NCI-H1048 (cell line): ENCODE measurements around the gene KLC1.
A peak's percentile ranks its signal among the peaks of the same experiment; 100 is the strongest.
"Not testable (repeated sequence)": the region's sequence is repeated elsewhere in the genome, so short reads cannot be mapped to it uniquely, and the experiment has no call there.

Experiments
- DNase-seq: peaks from one replicate; lab custom pipeline; 2025; lab: John Stamatoyannopoulos, UW

The KLC1 gene

GRCh38 chr14:103628684-103629502 is at the start of gene KLC1:
Gene KLC1, plus strand, starts transcription at chr14:103629211. Its CDS starts 25,354 bp downstream, at chr14:103654565.
- peak; percentile 32 for DNase-seq

- no peak for DNase-seq
Observed at GRCh38 chr14:103581206-103581605, 47.8 kb upstream of the KLC1 start.

- DNase-seq = no peak
Observed at GRCh38 chr14:103581954-103582703, 46.9 kb upstream of the KLC1 start.

- DNase-seq = no peak
Observed at GRCh38 chr14:103584326-103584915, 44.6 kb upstream of the KLC1 start.

- DNase-seq = no peak
Observed at GRCh38 chr14:103593577-103593976, 35.4 kb upstream of the KLC1 start.

- peak; percentile 81 for DNase-seq
Observed at GRCh38 chr14:103594265-103594664, 34.7 kb upstream of the KLC1 start.

GRCh38 chr14:103597623-103598377 is 31.2 kb upstream of the KLC1 start:
- no peak for DNase-seq

GRCh38 chr14:103600503-103600902 is 28.5 kb upstream of the KLC1 start:
- no peak for DNase-seq

GRCh38 chr14:103604620-103605019 is 24.4 kb upstream of the KLC1 start:
- DNase-seq = no peak

- DNase-seq = no peak
Observed at GRCh38 chr14:103606963-103607668, 21.9 kb upstream of the KLC1 start.

GRCh38 chr14:103607822-103608221 is 21.2 kb upstream of the KLC1 start:
- no peak for DNase-seq

GRCh38 chr14:103609081-103609480 is 19.9 kb upstream of the KLC1 start:
- not testable (repeated sequence) for DNase-seq

- DNase-seq = no peak
Observed at GRCh38 chr14:103611215-103611614, 17.8 kb upstream of the KLC1 start.

GRCh38 chr14:103613517-103613916 is 15.5 kb upstream of the KLC1 start:
- DNase-seq = no peak

GRCh38 chr14:103616635-103617300 is 12.2 kb upstream of the KLC1 start:
- no peak for DNase-seq

GRCh38 chr14:103619057-103619456 is 10.0 kb upstream of the KLC1 start:
- DNase-seq = no peak

- DNase-seq = no peak
Observed at GRCh38 chr14:103621860-103622259, 7.2 kb upstream of the KLC1 start.

GRCh38 chr14:103623308-103623707 is 5.7 kb upstream of the KLC1 start:
- no peak for DNase-seq

GRCh38 chr14:103623883-103624482 is 5.0 kb upstream of the KLC1 start:
- DNase-seq = no peak

GRCh38 chr14:103624860-103625259 is 4.2 kb upstream of the KLC1 start:
- DNase-seq = no peak
